ENCODE results near the gene RTN4IP1.

Gene RTN4IP1, protein sequence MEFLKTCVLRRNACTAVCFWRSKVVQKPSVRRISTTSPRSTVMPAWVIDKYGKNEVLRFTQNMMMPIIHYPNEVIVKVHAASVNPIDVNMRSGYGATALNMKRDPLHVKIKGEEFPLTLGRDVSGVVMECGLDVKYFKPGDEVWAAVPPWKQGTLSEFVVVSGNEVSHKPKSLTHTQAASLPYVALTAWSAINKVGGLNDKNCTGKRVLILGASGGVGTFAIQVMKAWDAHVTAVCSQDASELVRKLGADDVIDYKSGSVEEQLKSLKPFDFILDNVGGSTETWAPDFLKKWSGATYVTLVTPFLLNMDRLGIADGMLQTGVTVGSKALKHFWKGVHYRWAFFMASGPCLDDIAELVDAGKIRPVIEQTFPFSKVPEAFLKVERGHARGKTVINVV

DNA sequence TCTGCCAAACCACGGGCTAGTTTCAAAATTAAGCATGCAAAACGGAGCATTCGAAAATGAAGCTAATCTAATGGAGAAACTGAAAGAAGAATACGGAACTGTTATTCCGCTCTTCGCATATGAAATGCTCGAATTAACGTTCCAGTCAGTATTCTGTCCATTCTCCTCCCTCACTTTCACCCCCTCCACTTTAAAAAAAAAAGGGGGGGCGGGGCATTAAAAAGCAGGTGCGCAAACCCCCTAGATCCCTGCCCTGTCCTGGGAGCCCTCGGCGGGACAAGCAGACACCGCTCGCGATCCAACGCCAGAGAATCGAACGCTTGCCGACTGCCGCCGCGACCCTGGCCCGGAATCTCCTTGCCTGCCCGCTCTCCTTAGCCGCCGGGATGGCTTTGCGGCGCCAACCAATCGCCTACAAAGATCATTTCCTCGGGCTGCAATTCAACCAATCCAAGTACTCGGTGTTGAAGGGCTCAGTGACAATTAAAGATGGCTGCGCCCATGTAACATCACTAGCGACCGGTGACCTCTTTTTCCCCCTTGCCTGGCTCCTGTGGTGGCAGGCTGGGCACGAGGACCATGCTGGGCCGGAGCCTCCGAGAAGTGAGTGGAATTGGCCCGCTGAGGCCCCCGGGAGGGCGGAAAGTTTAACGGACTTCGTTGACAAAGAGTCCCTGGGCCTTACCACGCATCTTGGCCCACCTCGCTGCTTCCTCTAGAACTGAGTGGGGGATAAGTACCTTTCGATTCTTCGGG lies at the start of gene RTN4IP1, which contains the start of gene QRSL1:
Gene RTN4IP1, minus strand, starts transcription at position 396 of the 756 bp plus-strand sequence. CDS start 477 bp downstream, outside the sequence.
Gene QRSL1, plus strand, starts transcription at position 476 of the 756 bp plus-strand sequence. Its CDS starts 104 bp downstream, at position 580.
- DNase-seq (ENCODE audit: low read depth) = peak; percentile 67

DNA sequence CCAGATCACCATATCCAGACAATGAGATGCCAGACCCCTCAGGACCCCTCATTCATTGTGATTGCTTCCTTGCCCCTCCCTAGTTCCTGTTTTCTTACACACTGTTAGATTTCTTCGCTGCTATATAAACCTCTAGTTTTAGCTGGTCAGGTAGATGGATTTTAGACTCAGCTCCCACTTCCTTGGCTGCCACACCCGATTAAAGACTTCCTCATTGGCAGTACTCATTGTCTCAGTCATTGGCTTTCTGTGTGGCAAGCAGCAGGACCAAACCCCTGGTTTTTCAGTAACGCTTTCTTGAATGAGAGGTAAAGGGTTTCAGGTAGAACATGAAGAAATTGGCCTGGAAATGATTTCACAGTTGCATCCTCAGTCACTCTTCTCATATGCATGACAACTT lies 48.0 kb upstream of the RTN4IP1 start:
- DNase-seq (ENCODE audit: low read depth) = no peak

DNA sequence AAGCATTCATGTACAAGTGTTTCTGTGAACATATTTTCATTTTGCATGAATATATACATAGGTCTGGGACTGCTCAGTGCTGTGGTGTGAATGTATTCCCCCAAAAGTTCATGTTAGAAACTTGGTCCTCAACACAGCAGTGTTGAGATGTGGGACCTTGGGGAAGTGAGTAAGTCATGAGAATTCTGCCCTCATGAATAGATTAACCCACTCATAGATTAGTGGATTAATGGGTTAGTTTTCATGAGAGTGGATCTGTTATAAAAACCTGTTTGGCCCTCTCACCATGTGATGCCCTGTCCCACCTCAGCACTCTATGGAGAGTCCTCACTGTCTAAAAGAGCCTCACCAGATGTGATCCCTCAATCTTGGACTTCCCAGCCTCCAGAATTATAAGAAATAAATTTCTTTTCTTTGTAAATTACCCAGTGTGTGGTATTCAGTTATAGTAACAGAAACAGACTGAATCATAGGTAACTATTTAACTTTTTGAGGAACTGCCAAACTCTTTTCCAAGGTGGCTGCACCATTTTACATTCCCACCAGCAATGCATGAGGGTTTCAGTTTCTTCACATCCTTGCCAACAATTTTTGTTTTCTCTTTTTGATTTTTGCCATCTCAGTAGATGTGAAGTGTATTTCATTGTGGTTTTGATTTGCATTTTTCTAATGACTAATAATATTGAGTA lies 45.4 kb upstream of the RTN4IP1 start:
- DNase-seq (ENCODE audit: low read depth) = no peak

DNA sequence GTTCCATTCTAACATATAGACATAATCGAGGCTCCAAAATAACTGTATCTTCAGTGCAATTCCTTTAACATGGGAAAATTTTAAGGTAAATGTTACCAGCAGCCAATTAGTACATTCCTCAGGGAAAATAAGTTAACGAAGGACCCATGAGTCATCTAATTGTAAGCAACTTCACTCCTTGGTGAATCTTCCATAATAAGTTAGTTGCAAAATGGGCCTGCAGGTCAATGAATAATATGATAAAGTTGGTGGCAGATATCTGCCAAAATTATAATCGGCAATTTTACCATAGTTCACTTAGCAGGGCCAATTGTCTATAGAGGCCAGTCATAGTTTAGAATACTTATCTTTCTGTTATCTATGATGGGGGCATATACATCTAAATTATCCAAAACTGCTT lies 42.4 kb upstream of the RTN4IP1 start:
- no peak for DNase-seq (ENCODE audit: low read depth)

DNA sequence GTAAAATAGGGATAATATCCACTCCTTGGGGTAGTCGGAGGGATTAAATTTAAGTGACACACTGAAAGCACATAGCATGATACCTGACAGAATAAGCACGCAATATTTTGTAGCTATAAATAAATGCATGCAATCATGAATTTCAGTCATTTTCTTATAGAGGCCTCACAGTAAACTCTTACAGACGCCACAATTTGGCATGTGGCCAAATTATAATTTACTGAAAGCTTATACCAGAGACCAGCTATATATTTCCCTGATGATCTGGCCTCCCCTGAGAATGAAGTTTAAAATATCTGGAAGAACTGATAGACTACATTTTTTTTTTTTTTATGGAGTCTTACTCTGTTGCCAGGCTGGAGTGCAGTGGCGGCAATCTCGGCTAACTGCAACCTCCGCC lies 40.9 kb upstream of the RTN4IP1 start:
- DNase-seq (ENCODE audit: low read depth) = no peak

DNA sequence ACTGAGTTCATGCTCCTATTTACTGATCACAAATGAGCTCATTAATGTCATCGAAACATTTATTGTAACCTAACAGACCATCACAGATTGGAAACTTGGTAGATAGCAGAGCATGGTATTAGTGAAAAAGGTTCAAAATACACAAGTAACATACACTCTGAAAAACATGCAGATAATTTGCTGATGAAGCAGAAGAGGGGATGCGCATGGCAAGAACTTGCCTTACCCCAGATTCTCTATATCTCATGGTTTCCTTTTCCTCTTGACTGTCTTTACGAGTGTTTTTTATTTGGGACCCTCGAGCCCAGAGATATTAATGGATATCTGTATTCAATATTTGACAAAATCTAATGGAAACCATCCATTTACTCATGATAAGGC lies 37.7 kb upstream of the RTN4IP1 start:
- no peak for DNase-seq (ENCODE audit: low read depth)

DNA sequence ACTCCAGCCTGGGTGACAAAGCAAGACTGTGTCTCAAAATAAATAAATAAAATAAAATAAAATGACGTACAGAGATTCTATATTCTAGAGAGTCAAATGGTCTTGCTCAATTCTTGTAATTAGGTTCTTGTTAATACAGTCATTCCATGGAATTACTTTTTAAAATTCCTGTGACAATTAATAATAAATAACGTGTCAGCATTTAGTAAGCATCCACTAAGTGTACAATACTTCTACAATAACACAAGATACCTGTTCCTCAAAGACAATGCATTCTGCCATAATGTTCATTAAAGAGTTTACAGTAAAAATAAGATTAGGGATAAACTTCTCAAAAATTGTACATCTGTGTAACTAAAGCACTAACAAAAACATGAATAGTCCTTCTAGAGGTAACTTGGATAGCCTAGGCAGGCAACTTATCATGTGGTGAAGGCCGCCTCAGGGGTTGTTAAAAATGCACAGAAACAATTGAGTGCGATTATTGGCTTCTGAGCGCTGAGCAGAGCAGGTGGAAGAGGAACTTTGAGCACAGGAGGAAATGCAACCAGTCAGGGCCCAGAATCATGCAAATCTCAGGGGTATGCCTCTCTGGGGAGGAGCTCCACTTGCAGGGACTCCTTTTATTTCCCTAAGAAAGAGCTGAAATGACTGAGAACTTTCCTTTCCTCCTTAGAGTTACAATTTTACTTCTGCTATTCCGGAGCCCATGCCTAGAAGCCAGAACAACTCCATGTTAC lies 37.2 kb upstream of the RTN4IP1 start:
- DNase-seq (ENCODE audit: low read depth) = no peak

DNA sequence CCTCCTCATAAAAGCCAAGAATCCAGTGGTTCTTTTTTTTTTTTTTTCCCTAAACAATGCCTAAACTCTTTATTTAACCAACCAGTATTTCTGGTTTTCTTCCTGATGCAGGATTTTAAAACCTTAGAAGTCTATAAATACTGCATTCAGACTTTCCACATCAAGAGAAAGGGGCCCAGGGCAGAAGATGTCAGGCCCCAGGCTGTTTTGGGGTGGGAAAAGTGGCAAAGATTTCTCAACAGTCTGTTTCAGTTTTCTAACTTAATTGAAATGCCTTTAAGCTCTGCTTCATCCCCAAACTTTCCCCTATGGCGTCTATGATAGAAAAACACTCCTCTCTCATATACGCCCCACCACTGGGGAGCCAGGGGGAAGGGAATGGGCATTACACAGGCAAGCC lies 33.2 kb upstream of the RTN4IP1 start:
- DNase-seq (ENCODE audit: low read depth) = no peak

DNA sequence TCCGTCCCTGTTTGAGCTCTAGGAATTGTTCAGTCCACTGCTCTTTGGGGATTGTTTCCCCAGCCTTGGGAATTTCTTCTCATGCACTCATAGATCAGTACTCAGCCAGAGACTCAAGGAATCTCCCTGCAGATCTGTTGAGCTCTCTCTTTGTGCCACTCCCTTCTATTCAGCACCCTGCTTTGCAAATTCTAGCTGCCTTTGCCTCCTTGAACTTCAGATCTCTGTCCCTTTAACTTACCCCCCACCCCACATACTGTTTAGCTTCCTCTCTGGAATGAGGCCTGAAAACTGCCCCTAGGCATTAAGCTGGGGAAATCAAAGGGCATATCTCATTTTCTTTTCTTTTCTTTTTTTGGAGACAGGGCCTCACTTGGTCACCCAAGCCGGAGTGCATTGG lies 30.6 kb upstream of the RTN4IP1 start:
- no peak for DNase-seq (ENCODE audit: low read depth)

DNA sequence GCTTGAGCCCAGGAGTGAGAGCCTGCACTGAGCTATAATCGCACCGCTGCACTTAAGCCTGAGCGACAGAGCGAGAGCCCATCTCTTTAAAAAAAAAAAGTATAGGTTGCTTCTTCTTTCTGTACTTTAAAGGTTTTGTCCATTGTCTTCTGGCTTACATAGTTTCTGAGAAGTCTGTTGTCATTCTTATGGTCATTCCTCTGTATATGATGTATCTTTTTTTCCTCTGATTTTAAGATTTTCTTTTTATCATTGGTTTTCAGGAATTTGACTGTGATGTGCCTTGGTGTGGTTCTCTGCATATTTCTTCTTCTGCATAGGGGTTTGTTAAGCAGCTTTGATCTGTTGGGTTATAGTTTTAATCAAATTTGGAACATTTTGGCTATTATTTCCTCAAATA lies 29.2 kb upstream of the RTN4IP1 start:
- DNase-seq (ENCODE audit: low read depth) = no peak

DNA sequence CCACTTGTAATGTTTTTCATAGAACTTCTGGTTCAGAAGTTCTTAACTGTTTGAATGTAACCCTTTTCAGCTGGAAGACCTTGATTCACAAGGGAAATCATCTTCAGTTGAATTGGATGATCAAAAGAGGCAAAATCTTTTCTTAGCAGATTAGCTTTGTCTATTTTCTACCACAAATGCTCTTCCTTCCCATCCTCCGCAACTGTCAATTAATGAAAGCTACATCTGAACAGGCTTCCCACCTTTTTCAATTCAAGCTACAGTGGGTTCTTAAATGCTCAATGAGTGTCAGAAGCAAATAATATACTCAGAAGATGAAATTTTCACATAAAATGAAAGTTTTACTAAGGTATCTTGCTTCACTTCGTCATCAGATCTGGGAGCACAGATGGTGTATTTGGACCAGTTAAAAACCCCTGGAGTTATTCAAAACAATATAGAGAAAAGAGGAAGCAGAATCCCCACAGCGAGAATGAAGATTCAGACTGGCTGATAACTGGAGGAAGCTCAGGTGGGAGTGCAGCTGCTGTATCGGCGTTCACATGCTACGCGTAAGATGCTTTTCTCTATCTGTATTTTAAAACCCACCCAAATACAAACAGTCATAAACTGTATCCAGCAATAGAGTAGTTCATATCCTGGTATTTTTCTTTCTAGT lies 19.5 kb upstream of the RTN4IP1 start:
- no peak for DNase-seq (ENCODE audit: low read depth)

DNA sequence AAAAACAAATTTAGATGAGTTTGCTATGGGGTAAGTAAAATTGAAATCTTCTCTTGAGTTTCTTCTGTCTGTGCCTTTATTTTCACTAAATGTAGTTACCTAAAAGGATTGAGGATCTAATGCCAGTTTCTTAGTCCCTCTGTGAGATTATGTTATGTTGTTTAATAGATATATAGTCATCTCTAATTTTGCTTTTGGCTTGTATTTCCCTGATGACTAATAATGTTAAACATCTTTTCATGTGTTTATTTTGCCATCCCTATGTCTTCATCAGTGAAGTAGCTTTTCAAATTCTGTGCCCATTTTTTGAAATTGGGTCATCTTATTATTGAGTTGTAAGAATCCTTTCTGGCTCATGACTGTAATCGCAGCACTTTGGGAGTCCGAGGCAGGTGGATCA lies 13.8 kb upstream of the RTN4IP1 start:
- DNase-seq (ENCODE audit: low read depth) = no peak

DNA sequence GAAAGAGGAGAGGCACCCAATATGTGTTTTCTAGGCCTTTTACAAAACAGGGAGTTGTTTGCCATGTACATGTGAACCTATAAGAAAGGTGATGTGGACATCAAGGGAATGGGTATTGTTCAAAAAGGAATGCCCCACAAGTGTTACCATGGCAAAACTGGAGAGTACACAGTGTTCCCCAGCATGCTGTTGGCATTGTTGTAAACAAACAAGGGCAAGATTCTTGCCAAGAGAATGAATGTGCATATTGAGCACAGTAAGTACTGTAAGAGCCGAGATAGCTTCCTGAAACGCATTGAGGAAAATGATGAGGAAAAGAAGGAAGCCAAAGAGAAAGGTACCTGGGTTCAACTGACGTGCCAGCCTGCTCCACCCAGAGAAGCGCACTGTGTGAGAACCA lies 13.2 kb upstream of the RTN4IP1 start:
- DNase-seq (ENCODE audit: low read depth) = no peak

DNA sequence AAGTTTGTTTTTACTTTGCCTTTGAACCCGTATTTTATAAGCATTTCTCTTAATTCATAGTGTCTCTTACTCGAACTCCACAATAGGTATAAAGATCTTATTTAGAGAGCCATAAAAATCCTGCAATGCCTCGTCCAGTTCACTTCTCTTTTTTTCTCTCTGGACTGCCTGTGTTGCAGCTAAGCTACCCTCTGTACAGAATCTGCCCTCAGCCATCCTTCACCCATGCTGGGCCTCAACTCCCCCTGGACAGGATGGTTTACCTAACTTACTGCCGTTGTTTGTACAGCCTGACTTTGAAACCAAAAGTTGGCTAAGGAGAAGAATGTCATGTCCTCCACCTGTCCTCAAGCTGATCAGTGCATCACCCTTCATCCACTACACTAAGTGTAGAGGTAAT lies 10.5 kb upstream of the RTN4IP1 start:
- no peak for DNase-seq (ENCODE audit: low read depth)

DNA sequence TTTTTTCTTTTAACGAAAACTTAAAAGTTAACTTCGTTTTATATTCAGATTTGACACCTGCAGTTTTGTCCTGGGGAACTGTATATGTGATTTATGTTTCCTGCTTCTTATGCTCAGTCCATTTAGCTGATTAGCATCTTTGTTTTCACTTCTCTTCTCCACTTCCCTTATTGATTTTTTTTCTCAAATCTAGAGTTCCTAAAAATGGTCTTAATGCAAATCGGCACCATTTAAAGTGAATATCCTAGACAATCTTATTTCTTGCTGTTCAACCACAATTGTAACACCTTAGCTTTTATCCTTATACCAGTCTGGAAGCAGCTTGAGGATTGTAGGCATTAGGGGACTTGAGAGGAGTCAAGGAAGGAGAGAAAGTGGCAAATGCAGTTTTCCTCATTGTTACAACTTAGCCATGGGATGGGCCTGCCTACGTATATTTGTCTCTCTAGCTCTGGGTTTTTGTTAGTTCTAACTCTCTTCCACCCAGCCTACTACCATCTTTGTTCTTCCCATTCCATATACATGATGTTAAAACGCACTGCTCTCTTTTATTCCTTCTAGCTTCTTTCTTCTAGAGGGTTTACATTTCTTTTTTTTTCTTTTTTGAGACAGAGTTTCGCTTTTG lies 8.5 kb upstream of the RTN4IP1 start:
- DNase-seq (ENCODE audit: low read depth) = no peak

DNA sequence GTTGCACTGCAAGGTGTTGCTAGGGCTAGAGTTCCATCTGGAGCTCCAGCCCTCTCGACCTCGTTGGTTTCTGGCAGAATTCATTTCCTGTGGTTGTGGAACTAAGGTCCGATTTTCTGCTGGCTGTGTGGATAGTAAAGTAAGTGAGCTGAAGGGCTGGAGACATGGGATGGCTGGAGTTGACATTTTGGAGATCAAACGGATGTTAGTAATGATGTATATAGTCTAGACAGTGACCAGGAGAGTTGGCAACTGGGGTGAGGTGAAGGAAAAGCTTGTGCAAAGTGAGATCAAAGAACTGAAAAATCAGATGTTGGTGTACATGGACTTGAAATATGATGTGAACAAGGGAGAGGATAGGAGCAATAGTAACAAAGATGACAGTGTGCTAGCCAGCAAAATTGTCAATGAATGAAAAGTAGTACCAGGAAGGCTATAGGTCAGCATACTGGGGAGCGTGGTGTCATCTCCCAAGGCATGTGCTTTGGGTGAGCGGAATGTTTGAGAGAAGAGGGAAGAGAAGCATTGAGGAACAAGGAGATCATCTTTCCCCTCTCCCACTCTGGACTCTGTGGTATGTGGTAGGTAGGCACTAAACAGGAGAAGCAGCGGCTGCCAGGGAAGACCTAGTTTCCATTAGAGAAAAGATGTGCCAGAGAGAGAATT lies 7.9 kb upstream of the RTN4IP1 start:
- DNase-seq (ENCODE audit: low read depth) = no peak

DNA sequence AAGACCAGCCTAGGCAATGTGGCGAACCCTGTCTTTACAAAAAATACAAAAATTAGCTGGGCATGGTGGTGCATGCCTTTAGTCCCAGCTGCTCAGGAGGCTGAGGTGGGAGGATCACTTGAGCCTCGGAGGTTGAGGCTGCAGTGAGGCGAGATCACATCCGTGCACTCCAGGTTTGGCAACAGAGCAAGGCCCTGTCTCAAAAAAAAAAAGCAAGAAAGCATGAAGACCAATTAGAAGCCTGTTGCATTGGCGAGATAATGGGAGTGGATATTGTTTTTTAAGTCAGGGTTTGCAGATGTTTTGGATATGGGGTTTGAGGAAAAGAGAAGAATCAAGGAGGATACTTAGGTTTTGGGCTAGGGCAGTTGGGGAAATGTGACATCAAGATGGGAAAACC lies 5.3 kb upstream of the RTN4IP1 start:
- DNase-seq (ENCODE audit: low read depth) = no peak

DNA sequence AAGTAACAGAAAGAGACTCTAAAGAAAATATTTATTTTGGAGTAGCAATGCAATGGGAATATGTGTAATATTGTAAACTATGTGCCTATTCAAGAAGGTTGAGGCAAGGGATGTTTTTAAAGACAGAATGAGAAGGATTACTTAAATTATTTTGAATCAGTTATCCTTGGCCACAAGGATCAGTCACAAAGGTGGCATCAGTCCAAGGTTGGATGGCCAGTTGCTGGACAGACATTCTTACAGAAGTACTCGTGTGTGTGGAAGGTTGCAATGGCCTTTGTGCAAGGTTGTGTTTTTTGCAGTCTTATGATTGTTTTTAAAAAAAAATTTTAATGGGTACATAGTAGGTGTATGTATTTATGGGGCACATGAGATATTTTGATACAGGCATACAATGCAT lies 2.0 kb upstream of the RTN4IP1 start:
- DNase-seq (ENCODE audit: low read depth) = no peak

DNA sequence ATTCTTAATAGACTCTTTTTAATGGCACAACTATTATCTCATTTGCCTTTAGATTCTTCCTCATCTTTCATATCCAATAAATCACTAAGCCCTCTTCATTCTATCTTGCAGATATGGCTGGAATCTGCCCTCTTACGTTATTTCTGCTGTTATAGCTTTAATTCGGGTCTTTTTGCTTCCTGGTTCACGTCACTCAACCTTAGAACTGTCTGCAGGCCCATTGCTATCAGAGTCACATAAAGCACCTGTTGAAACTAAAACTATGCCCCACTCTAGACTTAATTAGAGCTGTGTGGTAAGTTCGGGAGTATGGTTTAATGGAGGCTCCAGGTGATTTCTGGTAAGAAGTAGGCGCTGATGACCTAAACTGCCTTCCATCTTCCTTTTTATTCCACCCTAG lies 1.1 kb upstream of the RTN4IP1 start:
- no peak for DNase-seq (ENCODE audit: low read depth)

DNA sequence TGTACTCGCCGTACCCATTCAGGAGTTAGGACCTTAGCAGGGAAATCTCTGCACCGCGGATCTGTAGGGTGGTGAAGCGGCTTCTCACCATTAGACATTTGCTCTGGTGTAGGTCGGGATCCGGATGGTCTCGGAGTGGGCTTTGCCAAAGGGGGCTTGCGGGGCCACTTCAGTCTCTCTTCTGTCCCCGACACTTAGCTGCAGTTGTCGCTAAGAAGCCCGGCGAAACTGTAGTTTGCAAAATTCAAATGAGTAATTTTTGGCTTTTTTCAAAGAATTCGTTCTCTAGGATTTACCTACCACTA lies 513 bp upstream of the RTN4IP1 start:
- no peak for DNase-seq (ENCODE audit: low read depth)

DNA sequence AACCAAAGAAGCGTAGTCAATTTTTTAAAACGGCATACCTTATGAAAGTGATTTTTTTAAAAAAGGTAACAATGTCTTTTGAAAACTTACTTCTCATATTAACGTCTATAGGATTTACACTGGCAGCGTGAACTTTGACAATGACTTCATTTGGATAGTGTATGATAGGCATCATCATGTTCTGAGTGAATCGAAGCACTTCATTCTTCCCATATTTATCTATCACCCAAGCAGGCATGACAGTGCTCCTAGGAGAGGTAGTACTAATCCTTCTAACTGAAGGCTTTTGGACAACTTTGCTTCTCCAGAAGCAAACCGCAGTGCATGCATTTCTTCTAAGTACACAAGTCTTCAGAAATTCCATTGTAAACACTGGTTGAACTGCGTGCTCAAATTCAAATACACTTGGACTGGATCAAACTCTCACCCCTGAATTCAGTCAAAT lies 618 bp downstream of the RTN4IP1 start:
- DNase-seq (ENCODE audit: low read depth) = no peak
